OCI-LY3 (cell line): Measurements from ENCODE around the gene ABHD13.

Experiments used
- EZH2phosphoT487 ChIP-seq: fragments of 200-600 bp; shearing (Covaris generic); IDR thresholded peaks from 2 replicates; pipeline ENCODE4 v1.6.1; 2018; ENCODE audit warnings: antibody characterized with exemption, mixed run types, low read depth
- TF ChIP-seq, protein P1 (sequence below): fragments of 200-600, 300-600 bp; sonication (generic); IDR thresholded peaks from 2 replicates; pipeline ENCODE4 v1.5.1; 2014; ENCODE audit warnings: antibody characterized with exemption, low read length, low read depth

GRCh38 chr13:108200781-108201398 lies 17.3 kb upstream of the ABHD13 start:
- TF ChIP-seq, protein P1, sequence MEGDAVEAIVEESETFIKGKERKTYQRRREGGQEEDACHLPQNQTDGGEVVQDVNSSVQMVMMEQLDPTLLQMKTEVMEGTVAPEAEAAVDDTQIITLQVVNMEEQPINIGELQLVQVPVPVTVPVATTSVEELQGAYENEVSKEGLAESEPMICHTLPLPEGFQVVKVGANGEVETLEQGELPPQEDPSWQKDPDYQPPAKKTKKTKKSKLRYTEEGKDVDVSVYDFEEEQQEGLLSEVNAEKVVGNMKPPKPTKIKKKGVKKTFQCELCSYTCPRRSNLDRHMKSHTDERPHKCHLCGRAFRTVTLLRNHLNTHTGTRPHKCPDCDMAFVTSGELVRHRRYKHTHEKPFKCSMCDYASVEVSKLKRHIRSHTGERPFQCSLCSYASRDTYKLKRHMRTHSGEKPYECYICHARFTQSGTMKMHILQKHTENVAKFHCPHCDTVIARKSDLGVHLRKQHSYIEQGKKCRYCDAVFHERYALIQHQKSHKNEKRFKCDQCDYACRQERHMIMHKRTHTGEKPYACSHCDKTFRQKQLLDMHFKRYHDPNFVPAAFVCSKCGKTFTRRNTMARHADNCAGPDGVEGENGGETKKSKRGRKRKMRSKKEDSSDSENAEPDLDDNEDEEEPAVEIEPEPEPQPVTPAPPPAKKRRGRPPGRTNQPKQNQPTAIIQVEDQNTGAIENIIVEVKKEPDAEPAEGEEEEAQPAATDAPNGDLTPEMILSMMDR = no peak
- TF ChIP-seq EZH2phosphoT487 = no peak
